Suprapubic skin (tissue), 3 donors: ENCODE data around the gene ZFP69.

Experiments
- EP300 ChIP-seq: sonication (generic); formaldehyde crosslinking; IDR thresholded peaks from one replicate; pipeline ENCODE4 v1.6.1; 2017; ENCODE audit warnings: antibody characterized with exemption
- POLR2A ChIP-seq, 2 donors: fragments of 450-650 bp; IDR thresholded peaks; one replicate each; pipeline ENCODE4 v1.6.1; 2017; ENCODE audit warnings: antibody characterized with exemption in 2 of 2, mild to moderate bottlenecking in 2 of 2, moderate library complexity in 2 of 2
- TF ChIP-seq, protein P1 (sequence below), 2 donors: fragments of 200-600 bp in 1 of 2; fragments of 450-650 bp in 1 of 2; sonication (generic) in 1 of 2; IDR thresholded peaks; one replicate each; pipeline ENCODE4 v1.5.1; 2016 to 2019; ENCODE audit warnings: antibody characterized with exemption in 2 of 2, mild to moderate bottlenecking in 1 of 2, moderate library complexity in 1 of 2

DNA sequence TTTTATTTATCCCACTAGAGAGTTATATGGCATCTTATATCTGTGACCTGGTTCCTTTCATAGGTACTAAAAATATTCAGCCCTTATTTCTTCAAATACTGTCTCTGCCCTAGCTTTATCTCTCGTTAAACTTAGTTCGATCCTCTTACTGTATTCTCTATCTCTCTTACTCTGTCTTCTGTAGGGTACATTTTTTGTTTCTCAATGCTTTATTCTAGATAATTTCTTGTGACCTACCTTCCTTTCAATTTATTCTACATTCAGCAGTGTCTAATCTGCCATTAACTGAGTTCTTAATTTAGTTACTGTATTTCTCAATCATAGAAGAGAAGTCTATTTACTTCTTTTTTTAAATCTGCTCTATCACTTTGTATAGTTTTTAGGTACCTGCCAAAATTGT lies 1.8 kb upstream of the ZFP69 start:
- TF ChIP-seq, protein P1, sequence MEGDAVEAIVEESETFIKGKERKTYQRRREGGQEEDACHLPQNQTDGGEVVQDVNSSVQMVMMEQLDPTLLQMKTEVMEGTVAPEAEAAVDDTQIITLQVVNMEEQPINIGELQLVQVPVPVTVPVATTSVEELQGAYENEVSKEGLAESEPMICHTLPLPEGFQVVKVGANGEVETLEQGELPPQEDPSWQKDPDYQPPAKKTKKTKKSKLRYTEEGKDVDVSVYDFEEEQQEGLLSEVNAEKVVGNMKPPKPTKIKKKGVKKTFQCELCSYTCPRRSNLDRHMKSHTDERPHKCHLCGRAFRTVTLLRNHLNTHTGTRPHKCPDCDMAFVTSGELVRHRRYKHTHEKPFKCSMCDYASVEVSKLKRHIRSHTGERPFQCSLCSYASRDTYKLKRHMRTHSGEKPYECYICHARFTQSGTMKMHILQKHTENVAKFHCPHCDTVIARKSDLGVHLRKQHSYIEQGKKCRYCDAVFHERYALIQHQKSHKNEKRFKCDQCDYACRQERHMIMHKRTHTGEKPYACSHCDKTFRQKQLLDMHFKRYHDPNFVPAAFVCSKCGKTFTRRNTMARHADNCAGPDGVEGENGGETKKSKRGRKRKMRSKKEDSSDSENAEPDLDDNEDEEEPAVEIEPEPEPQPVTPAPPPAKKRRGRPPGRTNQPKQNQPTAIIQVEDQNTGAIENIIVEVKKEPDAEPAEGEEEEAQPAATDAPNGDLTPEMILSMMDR (IDR thresholded peaks at IDR 0.05): no peak
- TF ChIP-seq POLR2A (IDR thresholded peaks at IDR 0.05) (no peak), EP300 (no peak)
